H9 (cell line): ENCODE data around the gene ZBTB8A. TPM values are rescaled to one million over a fixed set of nuclear protein-coding genes. Genes with fewer than 3 reads are reported as not detected.

Source experiments
- DNase-seq: peaks from one replicate; pipeline ENCODE4 v3.0.0-alpha.2; 2017
- H2AFZ ChIP-seq: one replicate; pipeline ENCODE4 v1.6.1; 2013; ENCODE audit warnings: mild to moderate bottlenecking, low read length, control low read depth, moderate library complexity
- H2AK5ac ChIP-seq: 2 replicates; pipeline ENCODE4 v1.6.1; 2013; ENCODE audit warnings: low read length, control low read depth, mixed read lengths; ENCODE audit not compliant: insufficient read length
- H2BK120ac ChIP-seq: one replicate; pipeline ENCODE4 v1.6.1; 2013; ENCODE audit warnings: low read depth, mild to moderate bottlenecking, low read length, control low read depth, inconsistent platforms; ENCODE audit not compliant: poor library complexity, severe bottlenecking
- H2BK12ac ChIP-seq: 2 replicates; pipeline ENCODE4 v1.6.1; 2013; ENCODE audit warnings: low read length, control low read depth, mixed read lengths, low read depth; ENCODE audit not compliant: insufficient read length
- H2BK15ac ChIP-seq: 2 replicates; pipeline ENCODE4 v1.6.1; 2013; ENCODE audit warnings: low read depth, low read length, control low read depth
- H2BK20ac ChIP-seq: one replicate; pipeline ENCODE4 v1.6.1; 2013; ENCODE audit warnings: low read depth, mild to moderate bottlenecking, low read length, control low read depth, inconsistent platforms; ENCODE audit not compliant: poor library complexity, severe bottlenecking
- H2BK5ac ChIP-seq: 2 replicates; pipeline ENCODE4 v1.6.1; 2013; ENCODE audit warnings: low read length, control low read depth, mixed read lengths; ENCODE audit not compliant: insufficient read length
- H3K14ac ChIP-seq: 2 replicates; pipeline ENCODE4 v1.6.1; 2013; ENCODE audit warnings: low read length, control low read depth; ENCODE audit not compliant: insufficient read depth
- H3K18ac ChIP-seq: 2 replicates; pipeline ENCODE4 v1.6.1; 2013; ENCODE audit warnings: low read depth, mild to moderate bottlenecking, mixed read lengths, low read length, control low read depth; ENCODE audit not compliant: insufficient read length
- H3K23ac ChIP-seq: 2 replicates; pipeline ENCODE4 v1.6.1; 2013; ENCODE audit warnings: low read length, control low read depth, mixed read lengths, low read depth; ENCODE audit not compliant: insufficient read length
- H3K23me2 ChIP-seq: 2 replicates; pipeline ENCODE4 v1.6.1; 2013; ENCODE audit warnings: low read depth, mild to moderate bottlenecking, mixed read lengths, low read length, control low read depth; ENCODE audit not compliant: insufficient read length, poor library complexity, severe bottlenecking
- H3K27ac ChIP-seq: 2 replicates; pipeline ENCODE4 v1.5.1; 2013; ENCODE audit warnings: low read length, control low read depth, mixed read lengths, low read depth; ENCODE audit not compliant: insufficient read length
- H3K27me3 ChIP-seq: 2 replicates; pipeline ENCODE4 v1.6.1; 2013; ENCODE audit warnings: low read length, control low read depth, inconsistent platforms; ENCODE audit not compliant: insufficient read depth
- H3K4ac ChIP-seq: 2 replicates; pipeline ENCODE4 v1.6.1; 2013; ENCODE audit warnings: low read depth, mild to moderate bottlenecking, control low read depth, inconsistent platforms, low read length, moderate library complexity
- H3K4me1 ChIP-seq: 2 replicates; pipeline ENCODE4 v1.6.1; 2013; ENCODE audit warnings: low read length, control low read depth, inconsistent platforms; ENCODE audit not compliant: insufficient read depth
- H3K4me2 ChIP-seq: 2 replicates; pipeline ENCODE4 v1.6.1; 2013; ENCODE audit warnings: low read length, control low read depth, mixed read lengths; ENCODE audit not compliant: insufficient read length, insufficient read depth
- H3K56ac ChIP-seq: 2 replicates; pipeline ENCODE4 v1.6.1; 2013; ENCODE audit warnings: low read depth, mild to moderate bottlenecking, mixed read lengths, low read length, control low read depth; ENCODE audit not compliant: insufficient read length
- H3K79me1 ChIP-seq: 2 replicates; pipeline ENCODE4 v1.6.1; 2013; ENCODE audit warnings: low read depth, mild to moderate bottlenecking, moderate library complexity, low read length, control low read depth, inconsistent platforms; ENCODE audit not compliant: insufficient read depth, poor library complexity, severe bottlenecking
- H3K79me2 ChIP-seq: 2 replicates; pipeline ENCODE4 v1.6.1; 2013; ENCODE audit warnings: low read length, control low read depth, inconsistent platforms; ENCODE audit not compliant: insufficient read depth
- H3K9ac ChIP-seq: 2 replicates; pipeline ENCODE4 v1.6.1; 2013; ENCODE audit warnings: low read length, control low read depth, mixed read lengths; ENCODE audit not compliant: insufficient read length; ENCODE audit errors: extremely low read depth
- H3K9me3 ChIP-seq: one replicate; pipeline ENCODE4 v1.6.1; 2013; ENCODE audit warnings: low read depth, low read length, inconsistent platforms; ENCODE audit not compliant: control insufficient read depth
- H3T11ph ChIP-seq: one replicate; pipeline ENCODE4 v1.6.1; 2013; ENCODE audit warnings: mild to moderate bottlenecking, low read length, control low read depth, inconsistent platforms
- H4K20me1 ChIP-seq: one replicate; pipeline ENCODE4 v1.6.1; 2013; ENCODE audit not compliant: control insufficient read depth, insufficient read length, insufficient read depth
- H4K5ac ChIP-seq: 2 replicates; pipeline ENCODE4 v1.6.1; 2013; ENCODE audit warnings: low read depth, mild to moderate bottlenecking, mixed read lengths, low read length, control low read depth; ENCODE audit not compliant: insufficient read length
- H4K8ac ChIP-seq: replicated peaks from 2 replicates; pipeline ENCODE4 v1.6.1; 2013; ENCODE audit warnings: low read length, control low read depth, mixed read lengths, low read depth; ENCODE audit not compliant: insufficient read length
- H4K91ac ChIP-seq: 2 replicates; pipeline ENCODE4 v1.6.1; 2013; ENCODE audit warnings: low read depth, mild to moderate bottlenecking, moderate library complexity, mixed read lengths, low read length, control low read depth; ENCODE audit not compliant: insufficient read length
- H3K27ac Mint-ChIP-seq, 3 experiments: 2 replicates in 2 of 3; 3 replicates in 1 of 3; pipeline ENCODE4 v1.8.0; 2020 to 2021; ENCODE audit warnings: mixed read lengths in 3 of 3, mild to moderate bottlenecking in 1 of 3, moderate library complexity in 1 of 3
- H3K27me3 Mint-ChIP-seq: 2 replicates; pipeline ENCODE4 v1.8.0; 2021; ENCODE audit warnings: low read depth, mild to moderate bottlenecking, moderate library complexity, mixed read lengths
- H3K36me3 Mint-ChIP-seq, 3 experiments: 2 replicates in 2 of 3; 3 replicates in 1 of 3; pipeline ENCODE4 v1.8.0; 2020 to 2021; ENCODE audit warnings: low read depth in 3 of 3, mixed read lengths in 3 of 3; ENCODE audit not compliant: insufficient read depth in 1 of 3
- H3K4me1 Mint-ChIP-seq, 2 experiments: 2 replicates each; pipeline ENCODE4 v1.8.0; 2020; ENCODE audit warnings: mixed read lengths in 2 of 2
- H3K4me3 Mint-ChIP-seq, 2 experiments: 2 replicates in 1 of 2; 3 replicates in 1 of 2; pipeline ENCODE4 v1.8.0; 2020 to 2021; ENCODE audit warnings: mild to moderate bottlenecking in 2 of 2, mixed read lengths in 2 of 2, moderate library complexity in 1 of 2
- H3K9me3 Mint-ChIP-seq, 2 experiments: 2 replicates in 1 of 2; 3 replicates in 1 of 2; pipeline ENCODE4 v1.8.0; 2020; ENCODE audit warnings: mild to moderate bottlenecking in 2 of 2, mixed read lengths in 2 of 2, moderate library complexity in 1 of 2
- CTCF ChIP-seq: fragments of 200-600 bp; sonication (generic); conservative IDR thresholded peaks from 3 replicates; pipeline ENCODE4 v1.8.0; 2021; ENCODE audit warnings: antibody characterized with exemption, mild to moderate bottlenecking
- WGBS: extraction: QIAGEN DNeasy Blood & Tissue Kit; methylation state at CpG from one replicate; pipeline ENCODE4 v1.1.7; 2013; ENCODE audit warnings: missing lambda C conversion rate, low lambda C conversion rate, mixed read lengths; ENCODE audit not compliant: insufficient read length; ENCODE audit errors: extremely low coverage; 5-methylcytosine and 5-hydroxymethylcytosine counted together
- total RNA-seq: library from RNA; stranded (reverse); gene quantifications from 2 replicates; pipeline ENCODE4 v1.2.1, GENCODE V29; 2021

The ZBTB8A gene
- total RNA-seq, 1 experiment from 2014 or later = 11.3 TPM

GRCh38 chr1:32509939-32510338 is 29.3 kb upstream of the ZBTB8A start:
- Histone ChIP-seq H3K23ac (no peak overlapping the region), H3K23me2 (no peaks in the 10 kb centered on the region), H3K56ac (no peak overlapping the region), H3K79me1 (no peaks in the 10 kb centered on the region), H3K4ac (no peak overlapping the region), H3K9me3 (no peaks in the 10 kb centered on the region), H3K27ac (no peak overlapping the region), H2BK12ac (no peak overlapping the region), H3K4me2 (no peak overlapping the region), H2BK15ac (no peak overlapping the region), H2BK5ac (no peak overlapping the region), H2BK20ac (no peak overlapping the region), H3K14ac (no peak overlapping the region), H4K8ac (no peak overlapping the region), H3T11ph (no peak overlapping the region), H4K5ac (no peak overlapping the region), H3K4me1 (no peaks in the 10 kb centered on the region), H2AK5ac (no peak overlapping the region), H4K91ac (no peak overlapping the region), H4K20me1 (no peaks in the 10 kb centered on the region), H3K27me3 (no peaks in the 10 kb centered on the region), H2AFZ (no peak overlapping the region), H3K79me2 (no peaks in the 10 kb centered on the region), H3K9ac (no peak overlapping the region), H3K18ac (no peak overlapping the region), H2BK120ac (no peak overlapping the region)
- WGBS = no CpG with 5 or more reads among the region's 1 CpG
- H3K9me3 Mint-ChIP-seq = 0 out of 5 replicates have a peak, but pooled peaks cover 0 to 3% of the 10 kb centered on the region in 2 experiments
- H3K27ac Mint-ChIP-seq = no peak overlapping the region
- TF ChIP-seq CTCF = no peak
- no peak overlapping the region for H3K4me3 Mint-ChIP-seq
- H3K27me3 Mint-ChIP-seq = no peaks in the 10 kb centered on the region; the same call in 1 of the 2 replicates
- DNase-seq = no peak
- no peaks in the 10 kb centered on the region for H3K4me1 Mint-ChIP-seq
- no peaks in the 10 kb centered on the region for H3K36me3 Mint-ChIP-seq
